Bronchial epithelial cell (primary cell): ENCODE data around the gene FAM114A2. TPM values are rescaled to one million over a fixed set of nuclear protein-coding genes. Genes with fewer than 3 reads are reported as not detected.
"Not testable (repeated sequence)": the region's sequence is repeated elsewhere in the genome, so short reads cannot be mapped to it uniquely, and the experiment has no call there.

ENCODE experiments used
- DNase-seq: peaks from one replicate; pipeline ENCODE4 v3.0.0-alpha.2; 2010; ENCODE audit warnings: low read depth
- FAIRE-seq: peaks from 2 replicates; lab custom pipeline; 2011; peaks lifted over from hg19 to GRCh38; lab: Jason Lieb, UNC
- H3K27me3 ChIP-seq: 2 replicates; pipeline ENCODE4 v1.5.1; 2011; ENCODE audit warnings: low read length; ENCODE audit not compliant: control insufficient read depth, insufficient read depth
- H3K36me3 ChIP-seq: 2 replicates; pipeline ENCODE4 v1.5.1; 2011; ENCODE audit warnings: low read length; ENCODE audit not compliant: control insufficient read depth, insufficient read depth
- H3K4me3 ChIP-seq: 2 replicates; pipeline ENCODE4 v1.5.1; 2011; ENCODE audit warnings: mild to moderate bottlenecking, low read depth, low read length, control low read depth
- CTCF ChIP-seq: IDR thresholded peaks from 2 replicates; pipeline ENCODE4 v1.5.1; 2011; ENCODE audit warnings: mild to moderate bottlenecking, moderate library complexity, low read length, control low read depth, inconsistent platforms; ENCODE audit not compliant: insufficient read depth, severe bottlenecking
- total RNA-seq: library from RNA; depleted of rRNA; stranded (reverse); fragments of >200 nt; gene quantifications from 2 replicates; pipeline ENCODE4 v1.2.1, GENCODE V29; 2014

FAM114A2 gene
- total RNA-seq, 1 donor from 2014 or later = 19.7 TPM

GRCh38 chr5:154038261-154038706 lies 426 bp downstream of the FAM114A2 start:
- DNase-seq = peak; percentile 40
- FAIRE-seq = no peak
- no peak for TF ChIP-seq CTCF
- no peaks in the 10 kb centered on the region for H3K36me3 ChIP-seq
- H3K4me3 ChIP-seq = peak overlapping the region; percentile 84
- no peaks in the 10 kb centered on the region for H3K27me3 ChIP-seq

- Histone ChIP-seq H3K4me3 (no peak overlapping the region), H3K36me3 (no peaks in the 10 kb centered on the region), H3K27me3 (no peaks in the 10 kb centered on the region)
- TF ChIP-seq CTCF = no peak
- DNase-seq = no peak
- FAIRE-seq = no peak
These were observed 3.8 kb downstream of the FAM114A2 start for GRCh38 chr5:154034944-154035343.

- Histone ChIP-seq H3K4me3 (no peak overlapping the region), H3K36me3 (peaks cover 2% of the 10 kb centered on the region), H3K27me3 (no peaks in the 10 kb centered on the region)
- no peak for FAIRE-seq
- no peak for DNase-seq
- TF ChIP-seq CTCF = no peak
These were observed 6.7 kb downstream of the FAM114A2 start for GRCh38 chr5:154031937-154032489.

- FAIRE-seq = no peak
- no peaks in the 10 kb centered on the region for H3K27me3 ChIP-seq
- no peak for DNase-seq
- peaks cover 3% of the 10 kb centered on the region for H3K36me3 ChIP-seq
- no peak overlapping the region for H3K4me3 ChIP-seq
- no peak for TF ChIP-seq CTCF
These were observed 12.8 kb downstream of the FAM114A2 start for GRCh38 chr5:154025951-154026350.

- FAIRE-seq, H3K27me3 ChIP-seq, H3K36me3 ChIP-seq, DNase-seq, H3K4me3 ChIP-seq: not testable (repeated sequence)
These were observed 19.8 kb downstream of the FAM114A2 start for GRCh38 chr5:154018919-154019318.

- FAIRE-seq = no peak
- Histone ChIP-seq H3K4me3 (no peak overlapping the region), H3K27me3 (no peaks in the 10 kb centered on the region), H3K36me3 (no peaks in the 10 kb centered on the region)
- no peak for TF ChIP-seq CTCF
- no peak for DNase-seq
These were observed 23.5 kb downstream of the FAM114A2 start for GRCh38 chr5:154015071-154015693.
